ENCODE measurements around the gene ZEB2. TPM values are rescaled to one million over a fixed set of nuclear protein-coding genes. Genes with fewer than 3 reads are reported as not detected.

ZEB2 gene
- 329 TPM for total RNA-seq
- long read RNA-seq, full-length matches to known transcripts = 24 of 124 reads
- long read RNA-seq, partial matches to known transcripts = 24 of 124 reads
- long read RNA-seq, other reads (novel, unspliced or antisense) = 76 of 124 reads

GRCh38 chr2:144519934-144520731 lies at the start of gene ZEB2:
ZEB2 (minus strand) TSS chr2:144520119; CDS start chr2:144517350, 2,769 bp downstream.
- no peak for DNase-seq (ENCODE audit: low spot score)

- DNase-seq (ENCODE audit: low spot score) = no peak
Observed at GRCh38 chr2:144567745-144568144, 47.8 kb upstream of the ZEB2 start.

- no peak for DNase-seq (ENCODE audit: low spot score)
Observed at GRCh38 chr2:144566448-144566847, 46.5 kb upstream of the ZEB2 start.

GRCh38 chr2:144560251-144560650 lies 40.3 kb upstream of the ZEB2 start:
- DNase-seq (ENCODE audit: low spot score) = no peak

GRCh38 chr2:144559681-144560080 lies 39.8 kb upstream of the ZEB2 start:
- no peak for DNase-seq (ENCODE audit: low spot score)

- DNase-seq (ENCODE audit: low spot score) = no peak
Observed at GRCh38 chr2:144559242-144559641, 39.3 kb upstream of the ZEB2 start.

GRCh38 chr2:144554492-144555210 lies 34.7 kb upstream of the ZEB2 start:
- DNase-seq (ENCODE audit: low spot score) = no peak

- DNase-seq (ENCODE audit: low spot score) = no peak
Observed at GRCh38 chr2:144553379-144553778, 33.5 kb upstream of the ZEB2 start.

GRCh38 chr2:144552821-144553220 lies 32.9 kb upstream of the ZEB2 start:
- no peak for DNase-seq (ENCODE audit: low spot score)

GRCh38 chr2:144550911-144551310 lies 31.0 kb upstream of the ZEB2 start:
- DNase-seq (ENCODE audit: low spot score) = no peak

GRCh38 chr2:144550084-144550483 lies 30.2 kb upstream of the ZEB2 start:
- DNase-seq (ENCODE audit: low spot score) = no peak

- no peak for DNase-seq (ENCODE audit: low spot score)
Observed at GRCh38 chr2:144548532-144549191, 28.7 kb upstream of the ZEB2 start.

GRCh38 chr2:144548088-144548487 lies 28.2 kb upstream of the ZEB2 start:
- DNase-seq (ENCODE audit: low spot score) = no peak

GRCh38 chr2:144547494-144547893 lies 27.6 kb upstream of the ZEB2 start:
- no peak for DNase-seq (ENCODE audit: low spot score)

GRCh38 chr2:144546933-144547332 lies 27.0 kb upstream of the ZEB2 start:
- DNase-seq (ENCODE audit: low spot score) = no peak

GRCh38 chr2:144545787-144546186 lies 25.9 kb upstream of the ZEB2 start:
- DNase-seq (ENCODE audit: low spot score) = no peak

GRCh38 chr2:144544053-144544452 lies 24.1 kb upstream of the ZEB2 start:
- no peak for DNase-seq (ENCODE audit: low spot score)

- DNase-seq (ENCODE audit: low spot score) = no peak
Observed at GRCh38 chr2:144541396-144541795, 21.5 kb upstream of the ZEB2 start.

- DNase-seq (ENCODE audit: low spot score) = no peak
Observed at GRCh38 chr2:144539289-144539782, 19.4 kb upstream of the ZEB2 start.

GRCh38 chr2:144535300-144535699 lies 15.4 kb upstream of the ZEB2 start:
- DNase-seq (ENCODE audit: low spot score) = no peak

- DNase-seq (ENCODE audit: low spot score) = no peak
Observed at GRCh38 chr2:144533221-144533620, 13.3 kb upstream of the ZEB2 start.

- DNase-seq (ENCODE audit: low spot score) = no peak
Observed at GRCh38 chr2:144530596-144530995, 10.7 kb upstream of the ZEB2 start.

All from mesenteric fat pad (tissue), 1 donor.